HEK293 (cell line): Measurements from ENCODE around the gene RGMA.
A peak's percentile ranks its signal among the peaks of the same experiment; 100 is the strongest.

Experiments used
- CTCF ChIA-PET: fragments of 350-600 bp; formaldehyde crosslinking; extraction: SDS; loops from one replicate; lab custom pipeline; 2021; ENCODE audit warnings: antibody characterized with exemption; lab: Yijun Ruan, JAX
- POLR2A ChIA-PET: fragments of 300-600 bp; formaldehyde crosslinking; extraction: SDS; loops from one replicate; lab custom pipeline; 2020; ENCODE audit warnings: antibody characterized with exemption, inconsistent platforms; lab: Yijun Ruan, JAX
- H3K27ac ChIP-seq: fragments of 200-500 bp; sonication (Bioruptor generic); 2 replicates; pipeline ENCODE4 v1.5.1; 2014; ENCODE audit warnings: low read depth, low read length, control low read depth, inconsistent platforms; ENCODE audit errors: extremely low read depth
- H3K36me3 ChIP-seq, 2 experiments: fragments of 200-500 bp in 1 of 2; sonication (Bioruptor generic) in 1 of 2; 1 replicate in 1 of 2; 2 replicates in 1 of 2; pipeline ENCODE4 v1.5.1; 2014 to 2017; ENCODE audit warnings: inconsistent platforms in 2 of 2, low read length in 2 of 2; ENCODE audit not compliant: control insufficient read depth in 2 of 2, insufficient read depth in 1 of 2
- H3K4me1 ChIP-seq: fragments of 200-500 bp; sonication (Bioruptor generic); 2 replicates; pipeline ENCODE4 v1.5.1; 2014; ENCODE audit warnings: mild to moderate bottlenecking, low read length, inconsistent platforms; ENCODE audit not compliant: control insufficient read depth, insufficient read depth
- H3K4me3 ChIP-seq: 2 replicates; pipeline ENCODE4 v1.5.1; 2011; ENCODE audit warnings: low read depth, mild to moderate bottlenecking, control low read depth, low read length, moderate library complexity
- H3K9me3 ChIP-seq: fragments of 200-500 bp; sonication (Bioruptor generic); 2 replicates; pipeline ENCODE4 v1.5.1; 2014; ENCODE audit warnings: low read depth, low read length, inconsistent platforms; ENCODE audit not compliant: control insufficient read depth, insufficient read depth
- BCL11A ChIP-seq: fragments of 450-650 bp; formaldehyde crosslinking; IDR thresholded peaks from 2 replicates; pipeline ENCODE4 v1.5.1; 2016; ENCODE audit warnings: low read depth, missing biosample characterization, missing genetic modification characterization
- KLF16 ChIP-seq: fragments of 450-650 bp; formaldehyde crosslinking; IDR thresholded peaks from 2 replicates; pipeline ENCODE4 v1.5.1; 2017; ENCODE audit warnings: missing biosample characterization, missing genetic modification characterization
- SP7 ChIP-seq: fragments of 450-650 bp; formaldehyde crosslinking; IDR thresholded peaks from 2 replicates; pipeline ENCODE4 v1.5.1; 2016; ENCODE audit warnings: missing biosample characterization, missing genetic modification characterization
- ZIC2 ChIP-seq: fragments of 450-650 bp; formaldehyde crosslinking; IDR thresholded peaks from 2 replicates; pipeline ENCODE4 v1.5.1; 2016; ENCODE audit warnings: missing biosample characterization, missing genetic modification characterization
- ZNF169 ChIP-seq: fragments of 450-650 bp; formaldehyde crosslinking; IDR thresholded peaks from 2 replicates; pipeline ENCODE4 v1.5.1; 2016; ENCODE audit warnings: missing biosample characterization, missing genetic modification characterization
- ZNF2 ChIP-seq: fragments of 450-650 bp; formaldehyde crosslinking; IDR thresholded peaks from 2 replicates; pipeline ENCODE4 v1.5.1; 2016; ENCODE audit warnings: missing biosample characterization, missing genetic modification characterization
- ZNF394 ChIP-seq: fragments of 450-650 bp; formaldehyde crosslinking; IDR thresholded peaks from 2 replicates; pipeline ENCODE4 v1.5.1; 2016; ENCODE audit warnings: missing biosample characterization, missing genetic modification characterization, mild to moderate bottlenecking, moderate library complexity, borderline replicate concordance
- ZNF473 ChIP-seq: fragments of 450-650 bp; formaldehyde crosslinking; IDR thresholded peaks from 2 replicates; pipeline ENCODE4 v1.5.1; 2017; ENCODE audit warnings: missing biosample characterization, missing genetic modification characterization
- ZNF549 ChIP-seq: fragments of 450-650 bp; IDR thresholded peaks from 2 replicates; pipeline ENCODE4 v1.5.1; 2018; ENCODE audit warnings: missing biosample characterization, missing genetic modification characterization, mild to moderate bottlenecking, inconsistent platforms, moderate library complexity
- ZNF629 ChIP-seq: fragments of 450-650 bp; formaldehyde crosslinking; IDR thresholded peaks from 2 replicates; pipeline ENCODE4 v1.5.1; 2017; ENCODE audit warnings: missing biosample characterization, missing genetic modification characterization
- ZNF654 ChIP-seq: fragments of 450-650 bp; formaldehyde crosslinking; IDR thresholded peaks from 2 replicates; pipeline ENCODE4 v1.5.1; 2016; ENCODE audit warnings: low read depth, missing biosample characterization, missing genetic modification characterization
- ZNF670 ChIP-seq: fragments of 450-650 bp; formaldehyde crosslinking; IDR thresholded peaks from 2 replicates; pipeline ENCODE4 v1.5.1; 2016; ENCODE audit warnings: missing biosample characterization, missing genetic modification characterization, low read depth
- ZNF747 ChIP-seq: fragments of 450-650 bp; formaldehyde crosslinking; IDR thresholded peaks from 2 replicates; pipeline ENCODE4 v1.5.1; 2016; ENCODE audit warnings: missing biosample characterization, missing genetic modification characterization
- ZNF837 ChIP-seq: fragments of 450-650 bp; formaldehyde crosslinking; IDR thresholded peaks from 2 replicates; pipeline ENCODE4 v1.5.1; 2016; ENCODE audit warnings: missing biosample characterization, missing genetic modification characterization
- TF ChIP-seq, protein P1 (sequence below): fragments of 450-650 bp; formaldehyde crosslinking; IDR thresholded peaks from 2 replicates; pipeline ENCODE4 v1.5.1; 2017; ENCODE audit warnings: missing biosample characterization, missing genetic modification characterization
- TF ChIP-seq, protein P2 (sequence below): fragments of 450-650 bp; formaldehyde crosslinking; IDR thresholded peaks from 2 replicates; pipeline ENCODE4 v1.5.1; 2016; ENCODE audit warnings: missing biosample characterization, missing genetic modification characterization
- TF ChIP-seq, protein P3 (sequence below): fragments of 450-650 bp; formaldehyde crosslinking; IDR thresholded peaks from 2 replicates; pipeline ENCODE4 v1.5.1; 2016; ENCODE audit warnings: missing biosample characterization, missing genetic modification characterization, low read depth
- TF ChIP-seq, protein P4 (sequence below): fragments of 450-650 bp; formaldehyde crosslinking; IDR thresholded peaks from 2 replicates; pipeline ENCODE4 v1.5.1; 2016; ENCODE audit warnings: missing biosample characterization, missing genetic modification characterization
- TF ChIP-seq, protein P5 (sequence below): fragments of 450-650 bp; formaldehyde crosslinking; IDR thresholded peaks from 2 replicates; pipeline ENCODE4 v1.5.1; 2016; ENCODE audit warnings: missing biosample characterization, missing genetic modification characterization
- TF ChIP-seq, protein P6 (sequence below): fragments of 450-650 bp; formaldehyde crosslinking; IDR thresholded peaks from 2 replicates; pipeline ENCODE4 v1.5.1; 2017; ENCODE audit warnings: missing biosample characterization, missing genetic modification characterization
- TF ChIP-seq, protein P7 (sequence below): fragments of 450-650 bp; IDR thresholded peaks from 2 replicates; pipeline ENCODE4 v1.5.1; 2018; ENCODE audit warnings: missing biosample characterization, mild to moderate bottlenecking, missing genetic modification characterization
- TF ChIP-seq, protein P8 (sequence below): fragments of 450-650 bp; formaldehyde crosslinking; IDR thresholded peaks from 2 replicates; pipeline ENCODE4 v1.5.1; 2016; ENCODE audit warnings: missing biosample characterization, missing genetic modification characterization

Gene RGMA

DNA sequence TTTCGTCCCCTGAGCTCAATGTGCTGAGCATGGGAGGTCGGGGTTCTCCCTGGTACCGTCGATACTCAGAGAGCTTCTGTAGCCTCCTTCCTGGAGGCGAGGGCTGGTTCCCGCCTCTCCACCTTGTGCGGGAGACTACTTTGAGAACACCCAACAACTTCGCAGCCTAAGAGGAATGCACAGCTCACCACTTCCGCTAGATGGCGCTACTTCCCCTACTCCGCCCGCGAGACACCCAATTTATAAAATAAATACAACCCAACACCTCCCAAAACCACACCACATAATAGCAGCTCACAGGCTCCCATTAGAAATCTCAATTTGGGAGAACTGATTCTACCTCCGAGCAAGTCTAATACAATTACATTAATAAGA lies 1.2 kb downstream of the RGMA start:
- Histone ChIP-seq H3K9me3 (no peaks in the 10 kb centered on the region), H3K4me1 (no peaks in the 10 kb centered on the region; the same call in 1 of the 2 replicates), H3K4me3 (peak overlapping the region; percentile 50), H3K27ac (peak overlapping the region; percentile 72; the same call in 1 of the 2 replicates), H3K36me3 (no peaks in the 10 kb centered on the region; a peak in 1 of 3 replicates)
- POLR2A ChIA-PET = interaction anchor here (0.5 to 1.2 kb wide), 7 partner anchors 15 to 741 kb away, joined by 3 to 4 read pairs (median 3); no protein-coding TSS in a partner anchor
- CTCF ChIA-PET = interaction anchor here (0.5 to 3.7 kb wide), 67 partner anchors 9 to 1236 kb away, joined by 3 to 35 read pairs (median 4); no protein-coding TSS in a partner anchor
- TF ChIP-seq ZNF747 (no peak), ZNF629 (tag by site-specific recombination) (0 out of 2 replicates have a peak, but pooled peaks have one; percentile 13), ZNF394 (tag by site-specific recombination) (no peak), ZNF549 (tag by site-specific recombination) (no peak), BCL11A (tag by site-specific recombination) (no peak), ZNF837 (tag by site-specific recombination) (no peak), ZNF670 (no peak), ZNF169 (tag by site-specific recombination) (no peak), SP7 (peak; percentile 62; the same call in 1 of the 2 replicates), ZNF2 (0 out of 2 replicates have a peak, but pooled peaks have one; percentile 48), ZNF654 (tag by site-specific recombination) (peak; percentile 70), KLF16 (0 out of 2 replicates have a peak, but pooled peaks have one; percentile 49), ZIC2 (tag by site-specific recombination) (no peak), ZNF473 (no peak)
- TF ChIP-seq, protein P1, sequence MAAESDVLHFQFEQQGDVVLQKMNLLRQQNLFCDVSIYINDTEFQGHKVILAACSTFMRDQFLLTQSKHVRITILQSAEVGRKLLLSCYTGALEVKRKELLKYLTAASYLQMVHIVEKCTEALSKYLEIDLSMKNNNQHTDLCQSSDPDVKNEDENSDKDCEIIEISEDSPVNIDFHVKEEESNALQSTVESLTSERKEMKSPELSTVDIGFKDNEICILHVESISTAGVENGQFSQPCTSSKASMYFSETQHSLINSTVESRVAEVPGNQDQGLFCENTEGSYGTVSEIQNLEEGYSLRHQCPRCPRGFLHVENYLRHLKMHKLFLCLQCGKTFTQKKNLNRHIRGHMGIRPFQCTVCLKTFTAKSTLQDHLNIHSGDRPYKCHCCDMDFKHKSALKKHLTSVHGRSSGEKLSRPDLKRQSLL (tag by site-specific recombination) = 0 out of 2 replicates have a peak, but pooled peaks have one; percentile 41
- TF ChIP-seq, protein P2, sequence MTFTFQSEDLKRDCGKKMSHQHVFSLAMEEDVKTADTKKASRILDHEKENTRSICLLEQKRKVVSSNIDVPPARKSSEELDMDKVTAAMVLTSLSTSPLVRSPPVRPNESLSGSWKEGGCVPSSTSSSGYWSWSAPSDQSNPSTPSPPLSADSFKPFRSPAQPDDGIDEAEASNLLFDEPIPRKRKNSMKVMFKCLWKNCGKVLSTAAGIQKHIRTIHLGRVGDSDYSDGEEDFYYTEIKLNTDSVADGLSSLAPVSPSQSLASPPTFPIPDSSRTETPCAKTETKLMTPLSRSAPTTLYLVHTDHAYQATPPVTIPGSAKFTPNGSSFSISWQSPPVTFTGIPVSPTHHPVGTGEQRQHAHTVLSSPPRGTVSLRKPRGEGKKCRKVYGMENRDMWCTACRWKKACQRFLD = no peak
- TF ChIP-seq, protein P3, sequence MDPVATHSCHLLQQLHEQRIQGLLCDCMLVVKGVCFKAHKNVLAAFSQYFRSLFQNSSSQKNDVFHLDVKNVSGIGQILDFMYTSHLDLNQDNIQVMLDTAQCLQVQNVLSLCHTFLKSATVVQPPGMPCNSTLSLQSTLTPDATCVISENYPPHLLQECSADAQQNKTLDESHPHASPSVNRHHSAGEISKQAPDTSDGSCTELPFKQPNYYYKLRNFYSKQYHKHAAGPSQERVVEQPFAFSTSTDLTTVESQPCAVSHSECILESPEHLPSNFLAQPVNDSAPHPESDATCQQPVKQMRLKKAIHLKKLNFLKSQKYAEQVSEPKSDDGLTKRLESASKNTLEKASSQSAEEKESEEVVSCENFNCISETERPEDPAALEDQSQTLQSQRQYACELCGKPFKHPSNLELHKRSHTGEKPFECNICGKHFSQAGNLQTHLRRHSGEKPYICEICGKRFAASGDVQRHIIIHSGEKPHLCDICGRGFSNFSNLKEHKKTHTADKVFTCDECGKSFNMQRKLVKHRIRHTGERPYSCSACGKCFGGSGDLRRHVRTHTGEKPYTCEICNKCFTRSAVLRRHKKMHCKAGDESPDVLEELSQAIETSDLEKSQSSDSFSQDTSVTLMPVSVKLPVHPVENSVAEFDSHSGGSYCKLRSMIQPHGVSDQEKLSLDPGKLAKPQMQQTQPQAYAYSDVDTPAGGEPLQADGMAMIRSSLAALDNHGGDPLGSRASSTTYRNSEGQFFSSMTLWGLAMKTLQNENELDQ = no peak
- TF ChIP-seq, protein P4, sequence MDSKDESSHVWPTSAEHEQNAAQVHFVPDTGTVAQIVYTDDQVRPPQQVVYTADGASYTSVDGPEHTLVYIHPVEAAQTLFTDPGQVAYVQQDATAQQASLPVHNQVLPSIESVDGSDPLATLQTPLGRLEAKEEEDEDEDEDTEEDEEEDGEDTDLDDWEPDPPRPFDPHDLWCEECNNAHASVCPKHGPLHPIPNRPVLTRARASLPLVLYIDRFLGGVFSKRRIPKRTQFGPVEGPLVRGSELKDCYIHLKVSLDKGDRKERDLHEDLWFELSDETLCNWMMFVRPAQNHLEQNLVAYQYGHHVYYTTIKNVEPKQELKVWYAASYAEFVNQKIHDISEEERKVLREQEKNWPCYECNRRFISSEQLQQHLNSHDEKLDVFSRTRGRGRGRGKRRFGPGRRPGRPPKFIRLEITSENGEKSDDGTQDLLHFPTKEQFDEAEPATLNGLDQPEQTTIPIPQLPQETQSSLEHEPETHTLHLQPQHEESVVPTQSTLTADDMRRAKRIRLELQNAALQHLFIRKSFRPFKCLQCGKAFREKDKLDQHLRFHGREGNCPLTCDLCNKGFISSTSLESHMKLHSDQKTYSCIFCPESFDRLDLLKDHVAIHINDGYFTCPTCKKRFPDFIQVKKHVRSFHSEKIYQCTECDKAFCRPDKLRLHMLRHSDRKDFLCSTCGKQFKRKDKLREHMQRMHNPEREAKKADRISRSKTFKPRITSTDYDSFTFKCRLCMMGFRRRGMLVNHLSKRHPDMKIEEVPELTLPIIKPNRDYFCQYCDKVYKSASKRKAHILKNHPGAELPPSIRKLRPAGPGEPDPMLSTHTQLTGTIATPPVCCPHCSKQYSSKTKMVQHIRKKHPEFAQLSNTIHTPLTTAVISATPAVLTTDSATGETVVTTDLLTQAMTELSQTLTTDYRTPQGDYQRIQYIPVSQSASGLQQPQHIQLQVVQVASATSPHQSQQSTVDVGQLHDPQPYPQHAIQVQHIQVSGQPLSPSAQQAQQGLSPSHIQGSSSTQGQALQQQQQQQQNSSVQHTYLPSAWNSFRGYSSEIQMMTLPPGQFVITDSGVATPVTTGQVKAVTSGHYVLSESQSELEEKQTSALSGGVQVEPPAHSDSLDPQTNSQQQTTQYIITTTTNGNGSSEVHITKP (tag by site-specific recombination) = peak; percentile 89
- TF ChIP-seq, protein P5, sequence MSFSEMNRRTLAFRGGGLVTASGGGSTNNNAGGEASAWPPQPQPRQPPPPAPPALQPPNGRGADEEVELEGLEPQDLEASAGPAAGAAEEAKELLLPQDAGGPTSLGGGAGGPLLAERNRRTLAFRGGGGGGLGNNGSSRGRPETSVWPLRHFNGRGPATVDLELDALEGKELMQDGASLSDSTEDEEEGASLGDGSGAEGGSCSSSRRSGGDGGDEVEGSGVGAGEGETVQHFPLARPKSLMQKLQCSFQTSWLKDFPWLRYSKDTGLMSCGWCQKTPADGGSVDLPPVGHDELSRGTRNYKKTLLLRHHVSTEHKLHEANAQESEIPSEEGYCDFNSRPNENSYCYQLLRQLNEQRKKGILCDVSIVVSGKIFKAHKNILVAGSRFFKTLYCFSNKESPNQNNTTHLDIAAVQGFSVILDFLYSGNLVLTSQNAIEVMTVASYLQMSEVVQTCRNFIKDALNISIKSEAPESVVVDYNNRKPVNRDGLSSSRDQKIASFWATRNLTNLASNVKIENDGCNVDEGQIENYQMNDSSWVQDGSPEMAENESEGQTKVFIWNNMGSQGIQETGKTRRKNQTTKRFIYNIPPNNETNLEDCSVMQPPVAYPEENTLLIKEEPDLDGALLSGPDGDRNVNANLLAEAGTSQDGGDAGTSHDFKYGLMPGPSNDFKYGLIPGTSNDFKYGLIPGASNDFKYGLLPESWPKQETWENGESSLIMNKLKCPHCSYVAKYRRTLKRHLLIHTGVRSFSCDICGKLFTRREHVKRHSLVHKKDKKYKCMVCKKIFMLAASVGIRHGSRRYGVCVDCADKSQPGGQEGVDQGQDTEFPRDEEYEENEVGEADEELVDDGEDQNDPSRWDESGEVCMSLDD (tag by site-specific recombination) = peak; percentile 30; the same call in 1 of the 2 replicates
- TF ChIP-seq, protein P6, sequence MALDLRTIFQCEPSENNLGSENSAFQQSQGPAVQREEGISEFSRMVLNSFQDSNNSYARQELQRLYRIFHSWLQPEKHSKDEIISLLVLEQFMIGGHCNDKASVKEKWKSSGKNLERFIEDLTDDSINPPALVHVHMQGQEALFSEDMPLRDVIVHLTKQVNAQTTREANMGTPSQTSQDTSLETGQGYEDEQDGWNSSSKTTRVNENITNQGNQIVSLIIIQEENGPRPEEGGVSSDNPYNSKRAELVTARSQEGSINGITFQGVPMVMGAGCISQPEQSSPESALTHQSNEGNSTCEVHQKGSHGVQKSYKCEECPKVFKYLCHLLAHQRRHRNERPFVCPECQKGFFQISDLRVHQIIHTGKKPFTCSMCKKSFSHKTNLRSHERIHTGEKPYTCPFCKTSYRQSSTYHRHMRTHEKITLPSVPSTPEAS (tag by site-specific recombination) = no peak
- TF ChIP-seq, protein P7, sequence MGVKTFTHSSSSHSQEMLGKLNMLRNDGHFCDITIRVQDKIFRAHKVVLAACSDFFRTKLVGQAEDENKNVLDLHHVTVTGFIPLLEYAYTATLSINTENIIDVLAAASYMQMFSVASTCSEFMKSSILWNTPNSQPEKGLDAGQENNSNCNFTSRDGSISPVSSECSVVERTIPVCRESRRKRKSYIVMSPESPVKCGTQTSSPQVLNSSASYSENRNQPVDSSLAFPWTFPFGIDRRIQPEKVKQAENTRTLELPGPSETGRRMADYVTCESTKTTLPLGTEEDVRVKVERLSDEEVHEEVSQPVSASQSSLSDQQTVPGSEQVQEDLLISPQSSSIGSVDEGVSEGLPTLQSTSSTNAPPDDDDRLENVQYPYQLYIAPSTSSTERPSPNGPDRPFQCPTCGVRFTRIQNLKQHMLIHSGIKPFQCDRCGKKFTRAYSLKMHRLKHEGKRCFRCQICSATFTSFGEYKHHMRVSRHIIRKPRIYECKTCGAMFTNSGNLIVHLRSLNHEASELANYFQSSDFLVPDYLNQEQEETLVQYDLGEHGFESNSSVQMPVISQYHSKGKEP (tag by site-specific recombination) = no peak
- TF ChIP-seq, protein P8, sequence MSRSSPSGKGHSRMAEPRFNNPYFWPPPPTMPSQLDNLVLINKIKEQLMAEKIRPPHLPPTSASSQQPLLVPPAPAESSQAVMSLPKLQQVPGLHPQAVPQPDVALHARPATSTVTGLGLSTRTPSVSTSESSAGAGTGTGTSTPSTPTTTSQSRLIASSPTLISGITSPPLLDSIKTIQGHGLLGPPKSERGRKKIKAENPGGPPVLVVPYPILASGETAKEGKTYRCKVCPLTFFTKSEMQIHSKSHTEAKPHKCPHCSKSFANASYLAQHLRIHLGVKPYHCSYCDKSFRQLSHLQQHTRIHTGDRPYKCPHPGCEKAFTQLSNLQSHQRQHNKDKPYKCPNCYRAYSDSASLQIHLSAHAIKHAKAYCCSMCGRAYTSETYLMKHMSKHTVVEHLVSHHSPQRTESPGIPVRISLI = no peak
